HG02763 (cell line): ENCODE results near the gene PLSCR5.
A peak's percentile ranks its signal among the peaks of the same experiment; 100 is the strongest.

Experiments
- ATAC-seq: cut with Tn5 transposase; IDR thresholded peaks from one replicate; pipeline ENCODE4 v1.9.1; 2021; ENCODE audit warnings: mild to moderate bottlenecking, moderate library complexity; ENCODE audit not compliant: unreplicated experiment

PLSCR5 gene

DNA sequence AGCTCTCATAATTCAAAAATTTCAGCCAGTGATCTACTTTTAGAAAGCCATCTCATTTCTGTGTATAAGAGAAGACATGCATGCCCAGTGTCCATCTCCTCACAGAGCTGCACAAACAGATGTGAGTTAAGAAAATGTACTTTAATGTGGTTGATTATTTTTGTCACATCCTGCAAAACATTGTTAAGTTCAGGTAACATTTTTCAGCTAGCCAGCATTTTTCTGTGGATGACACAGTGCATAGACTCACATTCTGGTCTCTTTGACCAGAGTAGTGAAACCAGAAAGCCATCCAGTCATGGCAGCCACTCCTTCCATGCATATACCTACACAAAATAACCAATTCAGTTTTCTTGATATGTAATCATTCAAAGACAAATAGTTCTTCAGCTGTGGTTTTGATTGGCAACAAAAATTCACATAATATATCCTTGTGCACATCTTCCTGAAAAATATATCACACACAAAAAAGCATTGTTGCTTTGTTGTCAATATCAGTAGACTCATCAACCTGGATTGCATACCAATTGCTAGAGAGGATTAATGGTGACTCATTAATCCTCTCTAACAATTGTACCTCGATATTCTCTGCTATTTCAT is 58.7 kb downstream of the PLSCR5 start:
- no peak for ATAC-seq

DNA sequence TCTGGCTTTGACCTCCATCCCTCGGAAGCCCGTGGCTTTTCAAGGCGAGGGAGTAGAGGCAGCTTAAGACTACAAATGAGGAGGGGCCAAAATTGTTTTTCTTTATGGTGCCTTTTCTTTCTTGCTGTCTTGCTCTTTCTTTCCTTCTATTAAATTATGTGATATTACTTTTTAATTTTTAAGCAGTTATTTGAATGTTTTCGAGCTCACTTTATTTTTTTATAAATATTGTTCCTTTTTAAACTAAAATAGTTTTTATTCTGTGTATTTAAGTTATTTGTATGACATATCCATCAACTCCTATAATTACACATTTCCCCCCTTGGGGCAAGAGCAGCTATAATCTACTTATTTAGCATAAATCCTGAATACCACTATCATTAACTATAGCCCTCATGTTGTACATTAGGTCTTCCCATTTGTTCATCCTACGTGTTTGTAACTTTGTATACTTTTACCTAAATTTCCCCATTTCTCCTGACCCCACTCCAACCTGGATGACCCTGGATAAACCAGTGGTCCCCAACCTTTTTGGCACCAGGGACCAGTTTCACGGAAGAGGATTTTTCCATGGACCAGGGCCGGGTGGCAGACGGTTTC is 60.1 kb downstream of the PLSCR5 start:
- ATAC-seq: no peak

DNA sequence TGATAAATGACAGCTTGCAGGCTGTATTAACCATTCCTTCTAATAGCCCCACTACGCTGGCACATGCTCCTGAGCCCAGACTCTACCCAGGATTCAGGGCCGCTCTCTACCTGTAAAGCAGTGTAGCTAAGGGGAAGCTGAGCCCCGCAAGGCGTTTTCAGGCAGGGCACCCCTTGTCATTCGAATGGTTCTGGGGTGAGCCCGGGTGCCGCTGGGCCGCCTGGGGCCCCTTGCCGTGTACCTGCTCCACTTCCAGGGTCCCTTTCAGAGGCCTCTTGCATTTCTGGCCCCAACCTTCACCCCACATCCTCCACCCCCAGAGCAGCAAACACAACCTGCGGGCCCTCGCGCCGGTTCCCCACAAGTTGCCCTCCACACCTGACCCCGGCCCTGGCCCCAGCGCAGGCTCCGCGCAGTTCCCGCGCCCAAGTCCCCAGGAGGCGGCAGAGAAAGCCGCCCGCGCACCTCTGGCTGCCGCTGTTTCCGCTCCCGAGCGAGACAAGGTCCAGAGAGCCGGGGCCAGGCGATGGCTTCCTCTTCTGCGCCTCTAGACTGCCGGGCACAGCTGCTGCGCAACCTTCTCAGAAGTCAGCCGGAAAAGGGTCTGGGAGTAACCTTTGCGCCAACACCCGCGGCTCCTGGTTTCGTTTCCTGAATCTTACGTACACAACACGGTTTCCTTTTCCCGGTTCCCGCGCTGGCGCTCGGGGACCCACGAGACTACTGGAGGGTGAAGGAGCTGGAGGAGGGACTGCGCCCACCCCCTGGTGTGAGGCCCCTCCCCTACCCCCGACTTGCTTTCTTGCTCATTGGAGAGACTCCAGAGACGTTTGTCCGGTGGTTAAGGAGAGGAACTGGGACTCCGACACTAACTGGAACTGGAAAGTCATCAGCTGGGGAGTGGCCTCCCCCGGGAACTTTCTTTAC is 60.9 kb downstream of the PLSCR5 start, which contains the start of gene PLSCR1:
Gene PLSCR1, minus strand, starts transcription at position 606 of the 927 bp plus-strand sequence. CDS start 8,055 bp downstream, outside the sequence.
- ATAC-seq: peak; percentile 86

DNA sequence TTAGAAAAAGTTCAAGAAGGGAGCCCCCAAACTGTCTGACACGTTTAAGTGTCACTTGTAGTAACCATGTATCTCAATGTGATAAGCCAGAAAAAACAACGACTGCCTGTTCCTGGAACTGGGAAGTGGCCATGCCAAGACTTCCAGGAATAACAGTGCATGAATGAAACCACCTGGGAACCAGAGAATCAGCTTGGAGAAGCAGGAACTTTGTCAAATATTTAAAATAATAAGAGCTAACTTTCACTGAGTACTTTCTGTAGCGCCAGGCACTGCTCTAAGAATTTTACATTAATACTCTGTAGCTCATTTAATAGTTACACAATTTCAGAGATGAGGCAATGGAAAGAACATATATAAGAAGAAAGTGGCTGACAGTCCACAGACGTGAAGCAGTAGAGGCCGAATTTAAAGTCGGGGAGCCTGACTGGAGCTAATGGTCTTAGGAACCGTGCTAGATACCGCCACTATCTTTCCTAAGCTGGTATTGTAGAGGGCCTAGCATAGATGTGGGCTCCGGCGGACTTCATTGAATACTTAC is 61.6 kb downstream of the PLSCR5 start:
- peak; percentile 4 for ATAC-seq

DNA sequence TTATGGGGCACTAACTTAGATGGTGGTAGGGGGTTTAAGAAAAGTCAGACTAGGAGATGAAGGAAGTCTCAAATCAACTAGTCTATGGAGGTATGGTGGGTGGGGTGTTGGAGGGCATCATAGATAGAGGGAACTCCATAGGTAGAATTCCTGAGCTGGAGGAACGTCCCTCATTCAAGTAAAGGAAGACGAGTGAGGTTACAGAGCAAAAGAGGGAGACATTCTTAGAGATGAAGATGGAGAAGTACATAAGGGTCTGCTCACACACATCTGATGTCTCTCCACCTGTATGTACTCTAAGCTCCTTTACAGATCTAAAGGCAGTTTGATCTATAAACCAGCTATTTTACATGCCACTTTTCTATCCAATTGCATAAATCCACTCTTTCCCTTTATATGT is 62.2 kb downstream of the PLSCR5 start:
- ATAC-seq: no peak

DNA sequence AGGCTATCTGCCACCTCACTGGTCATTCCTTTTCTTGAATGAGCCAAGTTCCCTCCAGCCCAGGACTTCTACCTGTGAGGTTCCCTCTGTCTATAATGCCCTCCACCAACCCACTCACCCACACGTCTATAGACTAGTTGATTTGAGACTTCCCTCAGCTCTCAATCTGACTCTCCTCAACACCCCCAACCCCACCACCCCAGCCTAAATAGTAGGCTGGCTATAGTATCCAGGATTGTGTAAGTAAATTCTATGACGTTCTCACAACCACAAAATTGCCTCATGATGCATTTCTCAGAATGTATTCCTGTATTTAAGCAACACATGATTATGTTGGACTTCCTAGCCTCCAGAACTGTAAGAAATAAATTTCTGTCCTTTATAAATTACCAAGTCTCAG is 63.0 kb downstream of the PLSCR5 start:
- no peak for ATAC-seq

DNA sequence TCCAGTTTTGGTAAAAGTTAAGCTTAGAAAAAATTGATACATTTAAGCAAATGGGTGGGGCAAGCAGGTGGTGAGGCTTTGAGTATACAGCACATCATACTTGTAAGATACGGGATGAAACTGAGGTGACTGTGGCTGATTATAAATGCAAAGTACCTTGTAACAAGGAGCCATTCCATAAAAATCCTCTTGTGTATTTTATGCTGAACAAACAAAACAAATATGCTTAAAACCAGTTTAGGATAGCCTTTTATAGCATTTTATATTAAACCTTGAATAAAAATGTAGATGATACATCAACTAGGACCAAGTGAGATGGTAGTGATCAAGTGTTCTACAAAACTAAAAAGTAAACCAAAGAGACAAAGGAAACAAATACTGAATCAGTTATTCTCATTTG is 64.2 kb downstream of the PLSCR5 start:
- no peak for ATAC-seq

DNA sequence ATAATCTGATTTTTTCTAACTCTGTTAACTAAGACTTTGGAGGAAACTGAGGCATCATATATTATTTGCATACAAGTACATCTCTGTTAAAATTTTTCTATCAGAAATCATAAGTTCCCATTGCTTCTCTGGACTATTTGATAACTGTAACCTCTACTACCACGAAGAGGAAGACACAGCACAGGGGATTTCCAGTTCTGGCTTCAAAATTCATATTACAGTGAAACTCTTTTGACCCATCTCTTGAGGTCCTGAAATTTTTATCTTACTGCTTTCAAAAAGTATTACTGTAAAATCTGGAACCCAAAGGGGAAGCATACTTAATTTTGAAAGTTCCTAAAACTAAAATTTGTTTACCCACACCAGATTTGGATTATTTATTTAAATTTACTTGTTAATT is 64.9 kb downstream of the PLSCR5 start:
- ATAC-seq: no peak

DNA sequence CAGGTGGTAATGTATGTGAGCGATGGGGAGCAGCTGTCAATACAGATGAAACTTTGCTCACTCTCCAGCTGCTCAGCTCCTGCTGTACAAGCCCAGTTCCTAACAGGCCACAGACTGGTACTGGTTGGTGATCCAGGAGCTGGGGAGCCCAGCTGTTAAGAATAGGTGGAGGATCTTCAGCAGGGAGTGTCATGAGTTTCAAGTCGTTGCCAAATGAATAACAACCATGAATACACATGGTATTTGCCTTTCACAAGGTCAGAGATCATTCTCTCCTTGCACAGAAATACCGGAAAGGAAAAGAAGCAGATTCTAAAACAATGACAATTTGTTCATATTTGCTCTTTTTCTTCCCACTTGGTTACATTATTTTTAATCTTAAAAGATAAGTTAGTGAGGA is 65.8 kb downstream of the PLSCR5 start:
- ATAC-seq: no peak

DNA sequence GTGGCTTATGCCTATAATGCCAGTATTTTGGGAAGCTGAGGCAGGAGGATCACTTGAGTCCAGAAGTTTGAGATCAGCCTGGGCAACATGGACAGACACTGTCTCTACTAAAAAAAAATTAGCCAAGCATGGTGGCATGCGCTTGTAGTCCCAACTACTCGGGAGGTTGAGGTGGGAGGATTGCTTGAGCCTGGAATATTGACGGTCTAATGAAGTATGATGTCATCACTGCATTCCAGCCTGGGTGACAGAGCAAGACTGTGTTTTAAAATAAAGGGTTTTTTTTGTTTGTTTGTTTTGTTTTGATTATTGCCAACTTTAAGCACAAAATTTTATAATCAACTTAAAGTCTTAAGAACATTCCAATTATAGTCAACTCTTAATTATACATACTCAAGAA is 67.5 kb downstream of the PLSCR5 start:
- ATAC-seq: no peak

DNA sequence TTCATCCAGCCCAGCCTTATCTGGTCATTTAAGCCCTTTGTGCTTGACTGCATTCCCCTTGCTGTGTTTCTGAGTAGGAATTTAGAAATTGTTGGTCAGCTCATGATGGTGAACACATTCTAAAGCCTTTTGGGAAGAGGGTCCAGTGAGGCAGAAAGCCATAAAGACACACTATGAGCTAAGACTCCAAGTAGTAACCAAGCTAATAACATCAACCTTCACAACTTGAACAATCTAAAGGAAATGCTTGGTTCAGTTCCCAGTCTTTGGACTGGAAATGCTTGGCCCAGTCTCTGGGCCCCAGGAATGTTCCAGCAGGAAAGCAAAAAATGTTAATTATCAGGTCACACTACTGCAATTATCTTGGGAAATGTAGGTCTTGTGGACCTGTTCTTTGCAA is 68.5 kb downstream of the PLSCR5 start:
- no peak for ATAC-seq
